GM23248 (cell line): ENCODE measurements around the gene EIF4G3.

Experiments used
- EZH2 ChIP-seq: fragments of 200-600 bp; sonication (generic); IDR thresholded peaks from 2 replicates; pipeline ENCODE4 v1.6.1; 2018; ENCODE audit warnings: antibody characterized with exemption, mild to moderate bottlenecking; ENCODE audit not compliant: insufficient read depth, poor library complexity, severe bottlenecking
- EZH2phosphoT487 ChIP-seq: fragments of 200-600 bp; sonication (generic); IDR thresholded peaks from 2 replicates; pipeline ENCODE4 v1.6.1; 2018; ENCODE audit warnings: antibody characterized with exemption, moderate library complexity, mild to moderate bottlenecking, low read depth; ENCODE audit not compliant: insufficient read depth

- no peak for TF ChIP-seq EZH2phosphoT487
- TF ChIP-seq EZH2, result no peak
Observed at GRCh38 chr1:20848162-20848561, 328.5 kb downstream of the EIF4G3 start.
